NCI-H2227 treated with DMSO at 0.1 percent for 48 hours (cell line): Measurements from ENCODE around the gene RASAL2.

Source experiments
- DNase-seq: peaks from one replicate; lab custom pipeline; 2025; lab: John Stamatoyannopoulos, UW

RASAL2 gene

DNA sequence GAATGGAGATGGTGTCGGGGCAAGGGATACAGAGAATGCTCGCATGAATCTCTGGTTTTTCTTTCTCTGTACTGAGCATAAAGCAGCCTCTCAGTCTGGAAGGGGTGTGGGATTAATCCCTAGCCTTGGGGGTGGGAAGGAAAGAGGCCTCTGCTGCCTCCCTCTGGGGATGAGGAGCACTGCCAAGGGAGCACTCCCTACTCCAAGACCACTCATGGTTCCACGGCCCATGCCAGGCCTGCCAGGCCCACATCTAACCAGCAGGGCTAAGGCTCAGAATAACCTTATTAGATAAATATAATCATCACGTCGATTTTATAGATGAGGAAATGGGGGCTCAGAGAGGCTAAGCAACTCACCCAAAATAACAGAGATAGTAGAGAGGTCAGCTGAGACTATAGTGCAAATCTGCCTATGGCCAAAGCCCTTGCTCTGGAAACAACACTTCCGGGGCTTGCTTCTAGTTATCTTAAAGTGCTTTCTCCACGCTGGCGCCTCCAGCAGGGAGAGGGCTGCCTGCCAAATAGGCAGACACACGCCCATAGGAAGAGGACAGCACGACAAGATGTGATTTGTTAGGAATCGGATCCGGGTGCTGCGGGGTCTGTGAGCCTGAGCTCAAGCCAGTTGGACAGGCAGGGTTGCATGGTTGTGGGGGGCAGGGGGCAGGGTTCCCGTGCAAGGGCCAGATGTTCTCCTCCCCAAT is 419.5 kb downstream of the RASAL2 start:
- no peak for DNase-seq

DNA sequence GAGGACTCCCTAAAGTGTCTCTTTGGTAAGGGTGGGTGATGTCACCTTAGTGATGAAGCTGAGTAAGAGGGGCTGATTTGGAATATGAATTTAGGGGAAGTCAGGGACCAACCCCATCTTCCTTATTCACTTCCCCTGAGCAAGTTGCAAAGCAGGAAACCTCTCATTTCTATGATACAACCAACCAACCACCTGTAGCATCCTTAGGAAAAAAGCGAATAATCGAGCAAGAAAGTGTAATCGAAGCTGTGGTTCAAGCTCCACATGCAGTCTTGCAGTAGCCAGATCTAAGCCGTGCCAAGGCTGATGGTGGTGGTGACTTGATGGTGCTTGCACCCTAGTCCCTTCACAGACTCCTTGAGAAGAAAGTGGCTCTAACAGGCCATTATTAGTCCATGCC is 422.2 kb downstream of the RASAL2 start:
- no peak for DNase-seq

- no peak for DNase-seq
Observed at GRCh38 chr1:178518894-178519293, 425.0 kb downstream of the RASAL2 start.

DNA sequence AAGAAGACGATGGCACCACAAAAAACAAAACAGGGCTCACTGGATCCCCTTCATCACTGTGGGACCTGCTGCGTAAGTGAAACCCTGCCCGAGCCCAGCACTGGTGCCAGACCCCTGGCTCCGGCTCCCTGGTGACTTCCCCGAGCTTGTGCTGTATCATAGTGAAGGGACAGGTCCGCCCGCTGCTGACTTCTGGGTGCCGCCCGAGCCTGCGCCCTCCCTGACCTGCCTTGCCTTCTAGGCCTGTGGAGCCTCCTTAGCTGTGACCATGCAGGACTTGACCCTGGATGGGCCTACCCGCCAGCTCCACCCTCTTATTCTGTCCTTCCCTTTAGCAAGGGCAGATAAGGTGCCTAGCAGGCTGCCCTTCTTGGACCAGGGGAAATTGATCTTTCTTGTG is 426.9 kb downstream of the RASAL2 start:
- DNase-seq: no peak

GRCh38 chr1:178521241-178521640 is 427.3 kb downstream of the RASAL2 start:
- no peak for DNase-seq

- DNase-seq: no peak
Observed at GRCh38 chr1:178527117-178527516, 433.2 kb downstream of the RASAL2 start.

DNA sequence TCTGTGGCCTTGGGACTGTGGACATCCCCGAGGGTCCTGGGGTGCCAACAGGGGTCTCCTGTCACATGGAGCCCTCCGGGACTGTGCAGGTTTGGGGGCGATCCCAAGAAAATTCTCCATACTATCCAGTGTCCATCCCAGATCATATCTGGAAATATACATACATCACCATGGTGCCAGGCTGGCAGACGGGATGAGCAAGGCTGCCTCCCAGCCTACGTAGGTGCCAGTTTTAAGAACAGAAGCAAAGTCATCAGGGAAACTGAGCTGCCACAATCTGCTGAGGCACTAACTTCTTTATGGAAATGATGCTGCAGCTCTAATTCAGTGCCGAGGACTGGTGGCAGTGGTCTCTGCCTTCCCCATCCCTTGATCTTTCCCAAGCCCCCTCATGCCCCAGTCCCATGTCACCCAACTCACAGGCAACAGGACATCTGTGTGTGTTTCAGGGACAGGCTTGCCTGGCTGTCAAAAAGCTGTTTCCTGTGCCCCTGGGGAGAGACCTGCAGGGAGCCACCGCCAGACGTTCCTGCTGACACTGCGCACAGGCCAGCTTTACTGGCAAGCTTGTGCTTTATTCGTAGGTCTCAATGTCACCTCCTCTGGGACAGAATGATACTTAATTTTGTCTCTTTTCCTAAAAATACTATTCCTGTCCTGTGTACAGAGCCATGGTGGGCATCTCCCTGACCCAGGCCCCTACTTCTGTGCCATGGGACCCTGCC is 434.5 kb downstream of the RASAL2 start:
- no peak for DNase-seq

DNA sequence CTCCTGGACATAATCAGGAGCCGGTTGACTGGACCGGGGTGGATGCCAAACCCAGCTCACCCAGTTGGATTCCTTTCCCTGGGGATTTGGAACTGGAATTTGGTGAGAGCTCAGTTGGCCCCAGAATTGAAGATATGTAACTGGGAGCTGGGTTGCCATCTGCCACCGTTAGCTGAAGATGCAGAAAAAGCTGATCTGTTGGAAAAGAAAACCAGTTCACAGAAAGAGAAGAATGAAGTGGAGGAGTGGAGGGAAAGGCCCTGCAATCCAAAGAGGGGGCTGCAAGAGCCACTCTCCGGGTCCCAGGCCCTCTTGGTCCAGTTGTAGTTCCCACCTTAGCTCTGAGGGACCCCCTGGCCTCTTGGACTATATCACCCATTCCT is 435.0 kb downstream of the RASAL2 start:
- DNase-seq: no peak

DNA sequence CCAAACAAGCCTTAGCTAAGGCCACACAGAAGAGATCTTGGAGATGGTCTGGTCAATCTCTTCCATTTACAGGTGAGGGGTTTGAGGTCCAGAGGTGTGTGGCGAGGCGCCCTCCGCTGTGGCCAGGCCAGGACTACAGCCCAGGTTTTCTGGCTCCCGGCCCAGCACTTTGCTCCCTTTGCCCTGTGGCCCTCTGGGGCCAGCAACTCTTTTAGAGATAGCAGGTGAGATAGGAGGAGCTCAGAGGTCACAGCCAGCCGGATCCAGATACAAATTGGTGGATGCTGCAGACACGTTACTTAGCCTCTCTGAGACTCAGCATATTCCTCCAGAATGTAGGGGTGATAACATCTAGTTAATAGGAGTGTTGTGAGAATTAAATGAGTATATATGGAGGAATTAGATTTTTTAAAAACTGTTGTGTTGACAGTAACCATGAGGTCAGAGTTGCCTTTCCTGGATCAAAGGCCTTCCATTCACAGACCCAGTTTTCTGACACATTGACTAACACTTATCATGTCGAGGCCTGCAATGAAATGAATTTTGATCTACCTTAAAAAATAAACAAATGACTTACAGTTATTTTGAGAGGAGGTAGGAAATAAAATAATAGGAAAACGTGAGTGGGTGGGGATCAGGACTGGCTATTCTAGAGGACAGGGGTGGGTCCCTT is 435.6 kb downstream of the RASAL2 start:
- no peak for DNase-seq

- no peak for DNase-seq
Observed at GRCh38 chr1:178530037-178530402, 436.1 kb downstream of the RASAL2 start.

DNA sequence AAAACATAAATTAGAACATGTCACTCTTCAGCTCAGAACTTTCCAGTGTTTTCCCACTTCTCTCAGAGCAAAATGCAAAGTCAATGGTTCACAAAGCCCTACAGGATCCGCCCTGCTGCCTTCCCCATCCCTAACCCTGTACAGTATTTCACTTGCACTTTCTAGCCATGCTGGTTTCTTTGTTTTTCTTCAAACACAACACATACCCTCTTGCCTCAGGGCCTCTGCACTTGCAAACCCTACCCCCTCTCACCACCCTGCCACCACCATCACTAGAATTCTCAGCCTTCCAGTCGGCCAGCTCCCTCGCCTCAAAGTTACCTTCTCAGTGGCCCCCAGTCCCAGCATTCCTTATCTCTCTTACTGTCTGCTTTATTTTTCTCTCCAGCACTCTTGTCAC is 436.6 kb downstream of the RASAL2 start:
- no peak for DNase-seq

GRCh38 chr1:178531887-178532286 is 438.0 kb downstream of the RASAL2 start:
- no peak for DNase-seq

GRCh38 chr1:178532392-178532791 is 438.5 kb downstream of the RASAL2 start:
- DNase-seq: peak; percentile 76

DNA sequence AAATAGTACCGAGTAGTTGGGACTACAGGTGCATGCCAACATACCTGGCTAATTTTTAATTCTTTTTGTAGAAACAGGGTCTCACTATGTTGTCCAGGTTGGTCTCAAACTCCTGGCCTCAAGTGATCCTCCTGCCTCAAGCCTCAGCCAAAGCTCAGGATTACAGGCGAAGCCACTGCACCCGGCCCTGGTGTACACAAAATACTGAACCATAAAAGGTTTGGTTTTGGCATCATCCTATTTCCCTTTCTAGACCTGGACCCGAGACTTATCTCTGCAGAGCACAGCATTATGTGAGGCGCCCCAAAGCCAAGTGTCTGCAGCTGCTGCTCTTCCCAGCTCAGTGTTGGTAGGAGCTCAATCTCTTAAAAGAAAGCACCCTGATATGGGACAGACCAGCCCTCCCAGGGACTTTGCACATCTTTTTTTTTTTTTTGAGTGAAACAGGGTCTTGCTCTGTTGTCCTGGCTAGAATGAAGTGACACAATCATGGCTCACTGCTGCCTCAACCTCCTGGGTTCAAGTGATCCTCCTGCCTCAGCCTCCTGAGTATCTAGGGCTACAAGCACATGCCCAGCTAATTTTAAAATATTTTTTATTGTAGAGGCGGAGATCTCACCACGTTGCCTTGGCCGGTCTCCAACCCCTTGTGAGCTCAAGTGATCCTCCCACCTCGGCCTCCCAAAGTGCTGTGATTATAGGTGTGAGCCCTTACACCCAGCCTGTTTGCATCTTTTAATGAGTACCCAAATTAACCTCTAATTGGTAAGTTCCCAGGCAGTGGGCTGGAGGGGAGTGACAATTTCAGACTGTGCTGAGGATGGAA is 439.4 kb downstream of the RASAL2 start:
- no peak for DNase-seq
